CD1c-positive myeloid dendritic cell (primary cell): ENCODE results near the gene PEX12.
"Not testable (repeated sequence)": the region's sequence is repeated elsewhere in the genome, so short reads cannot be mapped to it uniquely, and the experiment has no call there.

Source experiments
- DNase-seq: peaks from one replicate; pipeline ENCODE4 v3.0.0-alpha.2; 2016; ENCODE audit errors: extremely low spot score

The PEX12 gene

DNA sequence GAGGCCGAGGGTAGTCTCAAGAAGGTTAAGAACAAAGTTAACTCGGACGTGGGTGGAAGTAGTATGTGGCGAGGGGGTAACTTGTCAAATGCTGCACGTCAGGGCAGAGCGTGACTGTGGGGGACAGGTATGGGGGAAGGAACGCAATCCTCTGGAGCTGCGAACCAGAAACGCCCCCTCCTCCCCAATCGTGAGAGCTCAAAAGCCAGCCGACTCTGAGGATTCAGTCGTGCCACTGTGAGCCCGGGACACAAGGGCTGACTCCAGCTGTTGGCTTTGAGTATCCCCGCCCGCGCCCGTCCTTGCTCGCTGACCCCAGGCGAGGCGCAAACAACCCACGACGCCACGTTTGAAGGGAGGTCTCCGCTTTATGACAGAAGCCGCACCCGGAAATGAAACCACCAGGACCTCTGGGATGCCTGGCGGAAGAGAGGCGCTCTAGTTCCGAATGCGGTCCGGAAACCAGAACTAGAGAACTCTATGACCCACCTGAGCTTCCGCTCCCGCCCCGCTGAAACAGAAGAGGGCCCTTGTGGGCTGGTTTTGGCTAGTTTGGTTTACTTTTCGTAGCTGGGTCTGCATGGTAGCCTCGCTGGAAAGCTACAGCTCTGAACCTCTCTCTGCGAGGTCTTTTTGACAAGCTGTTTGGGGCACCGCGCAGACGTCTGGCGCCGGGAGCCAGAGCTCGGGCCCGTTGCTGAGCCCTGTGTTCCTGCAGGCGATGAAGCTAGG is at the start of gene PEX12:
Gene PEX12 (minus strand): TSS at position 375 of the 732 bp plus-strand sequence. CDS start 550 bp downstream, outside the sequence.
- DNase-seq, result peak; percentile 87

DNA sequence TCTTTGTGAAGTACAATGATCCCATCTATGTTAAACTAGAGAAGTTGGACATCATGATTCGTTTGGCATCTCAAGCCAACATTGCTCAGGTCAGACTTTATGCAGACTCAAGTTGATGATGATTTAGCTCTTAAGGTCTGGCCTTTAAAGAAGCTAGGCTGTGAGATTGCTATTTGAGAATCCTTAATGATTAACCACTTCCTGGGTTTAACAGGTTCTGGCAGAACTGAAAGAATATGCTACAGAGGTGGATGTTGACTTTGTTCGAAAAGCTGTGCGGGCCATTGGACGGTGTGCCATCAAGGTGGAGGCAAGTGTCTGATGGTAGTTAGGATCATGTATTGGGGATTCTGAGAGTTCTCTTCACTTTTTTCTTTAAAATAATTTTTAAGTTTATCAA is 49.0 kb upstream of the PEX12 start:
- DNase-seq, result no peak

GRCh38 chr17:35621768-35622167 is 43.4 kb upstream of the PEX12 start:
- DNase-seq, result no peak

- no peak for DNase-seq
These were observed 40.3 kb upstream of the PEX12 start for GRCh38 chr17:35618628-35619027.

DNA sequence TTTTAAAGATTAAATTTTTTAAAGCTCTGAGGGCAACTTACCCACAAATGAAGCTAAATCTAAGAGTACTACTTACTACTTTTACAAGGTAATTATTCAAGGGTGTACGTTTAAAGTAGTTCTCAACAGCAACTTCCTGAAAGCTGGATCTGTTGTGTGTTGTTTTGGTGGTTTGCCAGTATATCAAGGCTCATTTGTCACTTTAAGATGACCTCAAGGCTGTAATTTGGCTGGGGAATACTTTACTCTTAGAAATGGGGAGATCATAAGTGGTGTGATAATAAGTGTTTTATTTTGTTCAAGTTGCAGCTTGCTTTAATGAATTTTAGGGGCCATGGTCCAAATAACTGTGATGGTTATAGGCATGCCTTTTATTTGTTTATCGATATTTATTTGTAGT is 39.1 kb upstream of the PEX12 start:
- DNase-seq, result no peak

- no peak for DNase-seq
These were observed 38.2 kb upstream of the PEX12 start for GRCh38 chr17:35616536-35616935.

- no peak for DNase-seq
These were observed 36.4 kb upstream of the PEX12 start for GRCh38 chr17:35614810-35615209.

DNA sequence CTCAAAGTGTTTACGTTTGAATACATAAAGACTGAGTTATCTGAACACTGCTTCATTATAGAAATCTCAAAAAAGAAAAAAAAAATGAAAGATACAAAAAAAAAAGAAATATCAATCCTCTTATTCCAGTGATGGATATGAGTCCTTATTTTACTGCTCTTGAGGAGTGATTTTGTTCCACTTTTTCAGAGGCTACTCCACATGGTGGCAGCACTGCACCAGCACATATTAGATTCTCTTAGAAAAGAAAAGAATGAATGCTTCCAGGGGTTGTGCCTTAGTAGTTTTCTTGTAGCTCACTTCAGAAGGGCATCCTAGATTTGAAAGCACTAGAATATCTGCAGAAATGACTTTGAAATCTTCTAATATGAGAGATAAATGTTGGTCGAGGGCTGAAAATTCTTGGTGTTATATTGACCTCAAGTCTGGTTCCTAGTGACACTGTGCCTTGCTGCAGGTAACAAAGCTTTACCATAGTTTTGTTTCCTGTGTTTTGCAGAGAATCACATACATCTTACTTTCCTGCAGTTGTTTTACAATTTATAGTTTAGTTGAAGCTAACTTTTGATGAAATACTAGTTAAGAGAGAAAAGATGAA is 34.7 kb upstream of the PEX12 start:
- DNase-seq, result peak; percentile 35

- not testable (repeated sequence) for DNase-seq
These were observed 32.4 kb upstream of the PEX12 start for GRCh38 chr17:35610746-35611145.

DNA sequence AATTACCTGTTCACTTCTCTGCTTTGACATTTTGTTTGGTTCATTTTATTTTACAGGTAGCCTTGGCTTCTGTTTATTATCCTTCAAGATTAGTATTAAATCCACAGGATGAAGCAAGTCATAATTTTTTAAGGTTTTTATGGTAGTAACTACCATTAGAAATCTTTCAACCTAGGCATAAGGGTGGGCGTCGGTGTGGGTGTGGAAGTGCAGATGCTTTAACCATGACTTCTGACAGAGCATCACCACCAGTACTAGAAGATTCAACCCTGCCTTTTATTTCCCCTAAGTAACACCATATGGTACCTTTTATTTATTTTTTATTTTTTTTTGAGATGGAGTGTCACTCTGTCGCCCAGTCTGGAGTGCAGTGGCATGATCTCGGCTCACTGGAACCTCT is 31.5 kb upstream of the PEX12 start:
- no peak for DNase-seq

- DNase-seq, result no peak
These were observed 29.0 kb upstream of the PEX12 start for GRCh38 chr17:35607239-35607847.

DNA sequence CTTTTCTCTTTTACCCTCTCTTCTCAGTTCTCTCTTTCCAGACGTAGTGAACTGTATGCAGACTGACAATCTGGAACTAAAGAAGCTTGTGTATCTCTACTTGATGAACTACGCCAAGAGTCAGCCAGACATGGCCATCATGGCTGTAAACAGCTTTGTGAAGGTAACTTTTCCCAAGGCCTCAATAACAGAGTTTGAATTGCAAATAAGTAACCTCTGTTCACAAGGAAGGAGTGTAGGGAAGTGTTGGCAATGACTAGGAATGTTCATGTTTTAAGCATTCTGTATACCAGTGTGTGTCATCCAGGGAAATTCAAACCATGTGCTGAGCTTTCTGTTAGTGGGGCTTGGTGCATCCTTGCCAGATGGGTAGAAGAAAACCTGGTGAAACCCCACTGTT is 27.3 kb upstream of the PEX12 start:
- DNase-seq, result no peak

GRCh38 chr17:35603674-35604073 is 25.3 kb upstream of the PEX12 start:
- DNase-seq, result no peak

DNA sequence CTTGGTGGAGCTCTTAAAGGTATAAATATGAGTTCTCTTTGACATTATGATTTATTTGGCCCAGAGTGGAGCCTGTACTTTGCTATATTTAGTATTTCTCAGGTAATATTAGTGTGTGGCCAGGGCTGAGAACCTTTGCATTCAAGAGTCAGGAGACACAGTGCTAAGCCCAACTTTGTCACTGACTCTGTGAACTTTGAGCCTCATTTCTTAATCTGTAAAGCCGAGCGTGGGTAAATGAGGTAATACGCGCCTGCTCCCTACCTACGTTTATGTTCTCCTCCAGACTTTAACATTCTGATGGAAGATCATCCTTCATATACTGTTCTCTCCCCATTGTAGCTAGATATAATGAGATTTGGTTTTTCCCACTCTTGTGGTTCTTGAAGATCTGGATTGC is 19.2 kb upstream of the PEX12 start:
- DNase-seq, result no peak

DNA sequence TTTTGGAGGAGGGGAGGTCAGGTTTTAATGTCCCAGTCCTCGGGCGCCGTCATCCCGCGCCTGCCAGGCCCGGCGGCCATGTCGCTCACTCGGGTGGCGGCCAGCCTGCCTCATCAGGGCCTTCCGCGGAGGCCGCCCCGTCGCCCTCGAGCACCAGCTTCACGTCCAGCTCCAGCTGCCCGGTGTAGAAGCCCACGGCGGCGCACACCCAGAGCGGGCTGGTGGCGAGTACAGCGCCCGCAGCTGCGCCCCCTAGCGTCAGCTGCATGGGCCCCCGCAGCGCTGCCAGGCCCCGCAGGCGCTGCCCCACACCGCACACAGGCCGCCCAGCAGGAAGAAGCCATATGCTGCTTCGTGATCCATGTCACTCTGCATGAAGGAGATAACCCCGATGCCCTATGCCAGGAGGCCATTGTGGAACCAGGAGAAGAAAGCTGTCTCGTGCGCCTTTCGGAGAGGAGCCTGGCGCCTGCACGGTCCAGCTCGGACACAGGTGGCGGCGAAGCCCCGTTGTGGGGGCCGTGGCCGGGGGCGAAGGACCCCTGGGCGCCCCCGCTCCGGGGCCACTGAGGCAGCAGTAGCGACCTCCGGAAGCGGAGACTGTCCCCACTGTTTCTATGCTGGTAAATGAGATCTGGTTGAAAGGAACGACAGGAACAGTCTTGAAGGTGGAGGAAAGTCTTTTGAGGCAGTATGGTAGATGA is 18.3 kb upstream of the PEX12 start:
- no peak for DNase-seq

DNA sequence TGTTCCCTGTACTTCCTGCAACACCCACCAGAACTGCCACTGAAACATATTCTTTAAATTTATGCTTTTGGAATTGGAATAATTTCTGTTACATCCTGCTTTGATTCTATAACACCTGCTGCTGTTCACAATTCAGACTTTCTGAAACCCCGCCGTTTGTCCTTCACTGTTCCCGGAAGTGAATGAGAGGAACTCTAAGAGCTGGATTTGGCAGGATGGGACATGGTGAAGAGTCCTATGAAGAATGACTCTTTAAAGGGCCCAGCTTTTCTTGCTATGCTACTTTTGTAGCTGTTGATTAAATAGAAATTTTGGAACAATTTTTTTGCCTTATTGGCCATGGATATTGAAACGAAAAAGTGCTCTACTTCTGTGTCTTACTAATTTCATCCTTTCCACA is 17.7 kb upstream of the PEX12 start:
- DNase-seq, result no peak

- no peak for DNase-seq
These were observed 10.0 kb upstream of the PEX12 start for GRCh38 chr17:35588196-35588920.

- peak; percentile 98 for DNase-seq
These were observed 8.9 kb upstream of the PEX12 start, which contains the start of gene AP2B1 for GRCh38 chr17:35587074-35587961. AP2B1 (plus strand) TSS chr17:35587322; CDS start chr17:35594031, 6,709 bp downstream.

GRCh38 chr17:35586569-35587073 is 8.2 kb upstream of the PEX12 start:
- no peak for DNase-seq

DNA sequence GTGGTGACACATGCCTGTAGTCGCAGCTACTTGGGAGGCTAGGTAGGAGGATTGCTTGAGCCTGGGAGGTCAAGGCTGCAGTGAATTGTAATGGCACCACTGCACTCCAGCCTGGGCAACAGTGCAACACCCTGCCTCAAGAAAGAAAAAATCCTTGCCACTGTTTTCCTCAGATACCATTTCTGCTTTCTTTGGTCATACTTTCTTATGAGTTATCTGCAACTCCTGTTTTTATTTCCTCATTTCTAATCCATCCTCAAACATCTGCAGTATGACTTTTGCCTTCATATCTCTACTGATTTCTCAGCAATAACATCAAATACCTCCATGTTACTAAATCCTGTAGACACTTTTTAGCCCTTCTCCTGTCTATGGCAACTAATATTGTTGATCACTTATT is 5.7 kb upstream of the PEX12 start:
- no peak for DNase-seq
